Activated CD8-positive, alpha-beta memory T cell treated with anti-CD3 and anti-CD28 coated beads, Interleukin-2, amount 10 ng/mL, durations not matched to agents 7 days and 5 days (primary cell): Measurements from ENCODE around the gene S1PR4. TPM values are rescaled to one million over a fixed set of nuclear protein-coding genes. Genes with fewer than 3 reads are reported as not detected.
A peak's percentile ranks its signal among the peaks of the same experiment; 100 is the strongest.
"Not testable (repeated sequence)": the region's sequence is repeated elsewhere in the genome, so short reads cannot be mapped to it uniquely, and the experiment has no call there.

ENCODE experiments used
- ATAC-seq: fragments of 150-1000 bp; cut with Tn5 transposase; one replicate; pipeline ENCODE4 v1.10.0; 2021; ENCODE audit warnings: moderate library complexity
- CTCF ChIA-PET: fragments of 350-600 bp; sonication (Branson Sonifier 250); formaldehyde crosslinking; loops from one replicate; lab custom pipeline; 2021; ENCODE audit warnings: antibody characterized with exemption; lab: Charles Lee
- DNase-seq: peaks from one replicate; pipeline ENCODE4 v3.0.0-alpha.2; 2020
- H3K27ac Mint-ChIP-seq: one replicate; pipeline ENCODE4 v1.8.0; 2021; ENCODE audit warnings: mild to moderate bottlenecking, mixed read lengths
- H3K27me3 Mint-ChIP-seq: one replicate; pipeline ENCODE4 v1.8.0; 2021; ENCODE audit warnings: mixed read lengths
- H3K36me3 Mint-ChIP-seq: one replicate; pipeline ENCODE4 v1.8.0; 2021; ENCODE audit warnings: mild to moderate bottlenecking, mixed read lengths
- H3K4me1 Mint-ChIP-seq: one replicate; pipeline ENCODE4 v1.8.0; 2021; ENCODE audit warnings: mixed read lengths
- H3K4me3 Mint-ChIP-seq: one replicate; pipeline ENCODE4 v1.8.0; 2021; ENCODE audit warnings: mild to moderate bottlenecking, moderate library complexity, mixed read lengths
- H3K9me3 Mint-ChIP-seq: one replicate; pipeline ENCODE4 v1.8.0; 2022; ENCODE audit warnings: low read depth, mixed read lengths
- total RNA-seq, 2 experiments: library from RNA; stranded (reverse); gene quantifications; one replicate each; pipeline ENCODE4 v1.2.3, GENCODE V29; 2021

Gene S1PR4
- total RNA-seq, 2 experiments from 2014 or later: 122 to 155 TPM

DNA sequence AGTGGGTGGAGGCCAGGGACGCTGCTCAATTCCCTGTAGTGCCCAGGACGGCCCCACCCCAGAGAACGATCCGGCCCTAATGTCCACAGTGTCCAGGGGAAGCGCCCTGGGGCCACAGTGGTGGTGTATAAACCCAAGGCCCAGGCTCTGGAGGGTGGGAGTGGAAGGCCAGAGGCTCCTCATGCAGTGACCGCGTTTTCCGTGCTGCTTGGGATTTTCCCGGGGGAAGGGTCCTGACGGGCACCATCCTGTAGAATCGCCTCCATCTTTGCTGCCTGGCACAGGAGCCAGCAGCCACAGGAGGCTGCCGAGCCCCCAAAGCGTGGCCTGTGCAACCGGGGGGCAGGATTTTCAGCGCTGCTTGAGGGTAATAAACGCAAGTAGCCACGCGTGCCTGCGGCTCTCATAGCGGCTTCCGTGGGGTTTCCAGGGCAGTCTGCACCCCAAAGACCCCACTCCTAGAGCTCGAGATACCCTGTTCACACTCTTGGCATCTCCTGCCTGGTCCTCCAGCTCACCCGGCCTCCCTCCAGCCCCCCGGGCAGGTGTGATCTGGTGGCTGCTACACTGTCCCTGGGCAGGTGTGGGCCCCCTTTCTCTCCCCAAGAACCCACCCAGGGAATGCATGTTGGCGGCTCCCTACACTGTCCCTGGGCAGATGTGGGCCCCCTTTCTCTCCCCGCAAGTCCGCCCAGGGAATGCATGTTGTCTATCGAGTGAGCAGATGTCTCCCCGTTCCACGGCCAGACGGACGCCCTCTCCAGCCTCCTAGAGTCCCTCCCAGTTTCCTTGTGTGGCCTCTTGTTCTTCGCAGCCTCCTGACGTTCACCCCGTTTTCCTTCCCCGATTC is 9.3 kb downstream of the S1PR4 start:
- Mint-ChIP-seq H3K27me3 (no peaks in the 10 kb centered on the region), H3K27ac (peak overlapping the region; percentile 56), H3K4me1 (peaks cover 52% of the 10 kb centered on the region), H3K4me3 (no peak overlapping the region), H3K9me3 (no peaks in the 10 kb centered on the region), H3K36me3 (peaks cover 17% of the 10 kb centered on the region)
- ATAC-seq (no peak), DNase-seq (no peak)
- CTCF ChIA-PET: no interaction called here

DNA sequence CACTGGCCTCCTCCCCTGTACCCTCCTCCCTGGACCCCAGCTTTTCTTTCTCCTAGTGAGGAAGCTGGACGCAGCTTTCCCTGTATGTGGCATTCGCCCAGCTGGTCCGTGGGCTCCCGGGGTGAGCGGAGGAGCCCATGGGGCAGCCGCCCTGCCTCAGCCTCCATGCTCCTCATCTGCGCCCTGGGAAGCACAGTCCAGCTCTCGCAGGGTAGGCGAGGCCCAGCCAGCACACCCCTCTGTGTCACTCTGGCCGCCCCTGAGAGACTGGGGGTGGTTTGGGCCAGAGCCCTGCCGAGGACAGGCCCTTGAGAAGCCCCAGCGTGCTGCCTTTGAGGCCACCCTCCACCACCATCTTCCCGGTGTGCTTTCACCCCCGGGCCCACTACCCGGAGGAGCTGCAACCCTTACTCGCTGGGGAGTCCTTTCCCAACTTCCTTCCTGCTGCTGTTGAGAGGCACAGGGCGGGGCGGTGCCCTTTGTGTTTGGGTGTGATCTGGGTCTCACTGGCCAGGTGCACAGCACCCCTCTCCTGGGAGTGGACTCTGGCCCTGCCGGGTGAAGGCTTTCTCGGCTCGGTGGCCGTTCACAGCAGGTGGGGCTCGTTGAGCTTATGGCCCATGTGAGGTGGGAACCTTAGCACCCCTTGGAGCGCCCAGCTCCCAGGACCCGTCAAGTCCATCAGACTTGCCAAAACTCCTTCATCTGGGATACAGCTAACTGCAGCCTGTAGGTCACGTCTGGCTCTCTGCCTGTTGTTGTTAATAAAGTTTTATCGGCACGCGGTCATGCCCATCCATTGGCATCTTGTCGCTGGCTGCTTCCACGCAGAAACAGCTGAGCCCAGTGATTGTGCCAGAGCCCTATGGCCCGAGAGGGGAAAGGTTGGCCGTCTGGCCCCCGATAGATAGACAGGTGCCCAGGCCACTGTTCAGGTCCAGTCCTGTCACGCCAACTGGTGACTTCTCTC is 10.3 kb downstream of the S1PR4 start:
- Mint-ChIP-seq H3K36me3 (peaks cover 16% of the 10 kb centered on the region), H3K9me3 (no peaks in the 10 kb centered on the region), H3K27me3 (no peaks in the 10 kb centered on the region), H3K4me1 (peaks cover 45% of the 10 kb centered on the region), H3K4me3 (no peak overlapping the region), H3K27ac (peak overlapping the region; percentile 28)
- CTCF ChIA-PET: no interaction called here
- DNase-seq: no peak
- ATAC-seq: no peak

DNA sequence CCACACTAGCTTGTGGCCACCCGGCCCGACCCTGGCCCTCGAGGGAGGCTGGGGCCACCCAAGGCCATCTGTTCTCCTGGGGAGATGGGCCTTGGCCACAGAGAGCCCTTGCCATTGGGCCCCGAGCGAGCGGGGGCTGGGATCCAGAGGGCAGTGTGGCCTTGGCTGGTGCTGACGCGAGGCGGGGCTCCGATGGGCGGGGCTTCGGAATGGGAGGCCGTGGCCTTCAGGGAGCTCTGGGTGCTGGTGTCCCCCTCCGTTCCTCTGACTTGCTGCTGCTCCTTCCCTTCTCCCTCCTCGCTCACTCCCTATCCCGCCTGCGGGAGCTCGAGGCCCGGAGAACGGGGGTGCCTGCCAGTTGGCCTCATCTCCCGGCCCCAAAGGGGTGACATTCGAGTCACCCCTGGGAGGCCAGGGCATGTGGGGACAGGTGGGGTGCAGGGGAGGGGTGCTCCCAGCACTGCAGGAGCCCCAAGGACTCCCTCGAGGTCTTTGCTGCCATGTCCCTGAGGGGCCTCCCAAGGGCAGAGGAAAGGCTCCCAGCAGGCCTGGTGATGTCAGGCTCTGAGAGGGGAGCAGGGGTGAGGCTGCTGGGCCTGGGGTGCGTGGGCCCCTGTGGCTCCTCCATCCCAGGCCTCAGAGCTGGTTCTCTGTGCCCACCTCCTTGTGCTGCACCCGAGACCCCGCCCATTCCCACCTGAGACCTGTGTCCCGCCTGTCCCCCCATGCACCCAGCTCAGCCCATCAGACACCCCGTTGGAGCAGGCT is 11.3 kb downstream of the S1PR4 start:
- Mint-ChIP-seq H3K4me3 (no peak overlapping the region), H3K4me1 (peaks cover 36% of the 10 kb centered on the region), H3K9me3 (no peaks in the 10 kb centered on the region), H3K27ac (no peak overlapping the region), H3K36me3 (peaks cover 10% of the 10 kb centered on the region), H3K27me3 (no peaks in the 10 kb centered on the region)
- CTCF ChIA-PET: no interaction called here
- DNase-seq (no peak), ATAC-seq (no peak)

GRCh38 chr19:3190470-3190770 is 11.9 kb downstream of the S1PR4 start:
- H3K27me3 Mint-ChIP-seq: no peaks in the 10 kb centered on the region
- DNase-seq (no peak), ATAC-seq (no peak)
- H3K4me1 Mint-ChIP-seq: peaks cover 31% of the 10 kb centered on the region
- H3K9me3 Mint-ChIP-seq: no peaks in the 10 kb centered on the region
- H3K27ac Mint-ChIP-seq: no peak overlapping the region
- CTCF ChIA-PET: no interaction called here
- peaks cover 10% of the 10 kb centered on the region for H3K36me3 Mint-ChIP-seq
- no peak overlapping the region for H3K4me3 Mint-ChIP-seq

DNA sequence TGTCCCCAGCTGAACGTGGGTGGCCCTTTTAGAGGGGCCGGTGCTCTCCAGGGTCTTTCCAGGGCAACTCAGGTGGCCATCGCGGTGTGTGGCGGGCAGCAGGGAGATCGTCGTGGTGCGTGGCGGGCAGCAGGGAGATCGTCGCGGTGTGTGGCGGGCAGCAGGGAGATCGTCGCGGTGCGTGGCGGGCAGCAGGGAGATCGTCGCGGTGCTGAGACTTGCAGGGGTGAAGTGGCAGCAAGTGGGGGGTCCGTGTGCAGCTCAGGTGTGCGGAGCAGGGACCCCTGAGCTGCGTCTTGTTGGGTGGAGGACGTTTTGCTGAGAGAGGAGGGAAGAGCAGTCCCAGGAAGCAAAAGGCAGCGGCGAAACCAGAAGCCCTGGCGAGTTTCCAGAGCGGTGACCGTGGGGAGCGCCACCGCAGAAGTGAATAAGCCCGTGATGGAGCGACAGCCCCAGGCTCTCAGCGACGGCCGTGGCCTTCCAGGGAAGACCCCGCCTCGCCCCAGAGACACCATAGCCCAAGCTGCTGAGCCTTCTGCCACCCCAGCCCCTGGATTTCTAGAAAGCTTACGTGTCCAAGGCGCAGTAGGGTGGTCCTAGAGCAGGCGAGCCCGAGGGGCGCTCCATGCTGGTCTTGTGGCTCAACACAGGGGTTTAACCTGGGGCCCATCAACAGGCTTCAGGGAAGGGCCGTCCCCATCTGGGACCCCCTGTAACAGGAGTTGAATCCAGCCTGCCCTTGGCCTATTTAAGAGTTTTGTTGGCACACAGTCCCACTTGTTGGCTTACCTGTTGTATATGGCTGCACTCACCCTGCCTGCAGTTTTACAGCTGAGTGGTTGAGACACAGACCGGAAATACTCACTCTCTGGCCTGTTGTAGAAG is 12.6 kb downstream of the S1PR4 start:
- no peak for DNase-seq
- no peak for ATAC-seq
- no peaks in the 10 kb centered on the region for H3K27me3 Mint-ChIP-seq
- CTCF ChIA-PET: no interaction called here
- no peak overlapping the region for H3K27ac Mint-ChIP-seq
- peaks cover 9% of the 10 kb centered on the region for H3K36me3 Mint-ChIP-seq
- H3K4me3 Mint-ChIP-seq: no peak overlapping the region
- peaks cover 31% of the 10 kb centered on the region for H3K4me1 Mint-ChIP-seq
- no peaks in the 10 kb centered on the region for H3K9me3 Mint-ChIP-seq

GRCh38 chr19:3191806-3192104 is 13.2 kb downstream of the S1PR4 start:
- peaks cover 28% of the 10 kb centered on the region for H3K4me1 Mint-ChIP-seq

GRCh38 chr19:3192228-3192635 is 13.7 kb downstream of the S1PR4 start:
- ATAC-seq (no peak), DNase-seq (no peak)
- H3K4me1 Mint-ChIP-seq: peaks cover 23% of the 10 kb centered on the region
- peaks cover 9% of the 10 kb centered on the region for H3K36me3 Mint-ChIP-seq
- no peak overlapping the region for H3K27ac Mint-ChIP-seq
- no peaks in the 10 kb centered on the region for H3K27me3 Mint-ChIP-seq
- H3K4me3 Mint-ChIP-seq: no peak overlapping the region
- CTCF ChIA-PET: no interaction called here
- no peaks in the 10 kb centered on the region for H3K9me3 Mint-ChIP-seq

More at GRCh38 chr19:3191806-3192104, 13.2 kb downstream of the S1PR4 start:
- H3K4me3 Mint-ChIP-seq, CTCF ChIA-PET, H3K27me3 Mint-ChIP-seq, DNase-seq, H3K36me3 Mint-ChIP-seq, ATAC-seq, H3K27ac Mint-ChIP-seq, H3K9me3 Mint-ChIP-seq: not testable (repeated sequence)

- CTCF ChIA-PET: no interaction called here
- H3K27ac Mint-ChIP-seq: no peak overlapping the region
- H3K4me1 Mint-ChIP-seq: peaks cover 19% of the 10 kb centered on the region
- H3K27me3 Mint-ChIP-seq: no peaks in the 10 kb centered on the region
- H3K4me3 Mint-ChIP-seq: no peak overlapping the region
- ATAC-seq (no peak), DNase-seq (no peak)
- no peaks in the 10 kb centered on the region for H3K9me3 Mint-ChIP-seq
- H3K36me3 Mint-ChIP-seq: peaks cover 9% of the 10 kb centered on the region
These were observed 14.1 kb downstream of the S1PR4 start for GRCh38 chr19:3192684-3193083.

GRCh38 chr19:3193256-3194105 is 14.9 kb downstream of the S1PR4 start:
- Mint-ChIP-seq H3K4me3 (no peak overlapping the region), H3K36me3 (peaks cover 7% of the 10 kb centered on the region), H3K4me1 (peaks cover 12% of the 10 kb centered on the region), H3K9me3 (no peaks in the 10 kb centered on the region), H3K27ac (no peak overlapping the region), H3K27me3 (no peaks in the 10 kb centered on the region)
- CTCF ChIA-PET: interaction anchor here (1.0 kb wide), 1 partner anchor 31 kb away, joined by 3 read pairs; the partner anchor contains the start of gene CELF5
- DNase-seq: no peak
- ATAC-seq: no peak

GRCh38 chr19:3194106-3195087 is 15.8 kb downstream of the S1PR4 start:
- no peaks in the 10 kb centered on the region for H3K27me3 Mint-ChIP-seq
- CTCF ChIA-PET: interaction anchor here (1.0 kb wide), 1 partner anchor 30 kb away, joined by 3 read pairs; the partner anchor contains the start of gene CELF5
- no peaks in the 10 kb centered on the region for H3K9me3 Mint-ChIP-seq
- no peak for DNase-seq
- H3K36me3 Mint-ChIP-seq: peaks cover 7% of the 10 kb centered on the region
- no peak overlapping the region for H3K4me3 Mint-ChIP-seq
- H3K27ac Mint-ChIP-seq: no peak overlapping the region
- ATAC-seq: no peak
- H3K4me1 Mint-ChIP-seq: peaks cover 3% of the 10 kb centered on the region
